Activated naive CD4-positive, alpha-beta T cell treated with anti-CD3 and anti-CD28 coated beads, Interleukin-2, amount 50 U/mL, for 72 hours (primary cell): Measurements from ENCODE around the gene NPPB. TPM values are rescaled to one million over a fixed set of nuclear protein-coding genes. Genes with fewer than 3 reads are reported as not detected.

ENCODE experiments used
- ATAC-seq, 2 donors: fragments of 150-1000 bp; cut with Tn5 transposase; 2 replicates each; pipeline ENCODE4 v1.10.0; 2021; ENCODE audit warnings: mild to moderate bottlenecking in 2 of 2, moderate library complexity in 2 of 2
- DNase-seq, 2 donors: peaks; one replicate each; pipeline ENCODE4 v3.0.0; 2021 to 2022; ENCODE audit warnings: low spot score in 2 of 2
- H3K27ac Mint-ChIP-seq, 2 donors: one replicate each; pipeline ENCODE4 v1.8.0; 2022; ENCODE audit warnings: mild to moderate bottlenecking in 2 of 2, mixed read lengths in 2 of 2
- H3K36me3 Mint-ChIP-seq, 2 donors: one replicate each; pipeline ENCODE4 v1.8.0; 2022; ENCODE audit warnings: mixed read lengths in 2 of 2
- H3K9me3 Mint-ChIP-seq, 2 donors: one replicate each; pipeline ENCODE4 v1.8.0; 2022; ENCODE audit warnings: mixed read lengths in 2 of 2
- total RNA-seq, 2 donors: library from RNA; stranded (reverse); gene quantifications; one replicate each; pipeline ENCODE4 v1.2.3, GENCODE V29; 2022

The NPPB gene
- total RNA-seq, 2 donors from 2014 or later: not detected

DNA sequence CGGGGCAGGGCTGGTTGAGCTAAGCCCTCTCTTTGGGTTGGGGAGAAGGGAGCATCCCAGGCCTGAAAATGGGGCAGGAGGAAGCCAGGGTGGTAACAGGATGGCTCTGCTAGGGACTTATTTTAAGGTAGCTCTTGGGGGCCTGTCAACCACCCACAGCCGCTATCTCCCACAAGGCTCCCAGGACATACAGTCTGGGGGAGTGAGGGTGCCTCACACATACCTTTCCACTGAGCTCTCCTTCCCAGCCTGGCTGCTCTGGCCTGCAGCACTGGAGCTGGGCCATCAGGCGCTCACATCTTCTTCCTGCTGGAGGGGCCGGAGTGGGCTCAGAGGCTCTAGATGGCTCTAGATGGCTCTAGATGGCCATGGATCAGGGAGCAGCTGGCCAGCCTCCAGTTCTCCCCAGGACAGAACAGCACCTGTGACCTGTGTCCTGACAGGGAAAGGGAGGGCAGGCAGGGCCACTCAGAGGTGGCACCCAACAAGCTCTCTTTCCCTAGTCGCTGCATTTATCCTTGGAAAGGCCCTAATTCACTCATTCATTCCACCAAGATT lies 11.0 kb upstream of the NPPB start:
- Mint-ChIP-seq H3K36me3 (no peaks in the 10 kb centered on the region), H3K27ac (no peak overlapping the region), H3K9me3 (no peaks in the 10 kb centered on the region)
- no peak for DNase-seq
- ATAC-seq: no peak

DNA sequence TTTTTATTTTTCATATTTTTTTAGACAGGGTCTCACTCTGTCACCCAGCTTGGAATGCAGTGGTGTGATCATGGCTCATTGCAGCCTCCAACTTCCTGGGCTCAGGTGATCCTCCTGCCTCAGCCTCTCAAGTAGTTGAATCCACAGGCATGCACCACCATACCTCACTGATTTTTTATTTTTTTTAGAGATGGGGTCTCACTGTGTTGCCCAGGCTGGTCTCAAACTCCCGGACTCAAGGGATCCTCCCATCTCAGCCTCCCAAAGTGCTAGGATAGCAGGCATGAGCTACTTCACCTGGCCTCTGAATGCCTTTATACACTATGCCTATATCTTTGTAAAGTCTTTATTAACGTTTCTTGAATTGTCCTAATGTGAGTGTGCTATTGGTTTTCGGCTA lies 10.4 kb upstream of the NPPB start:
- Mint-ChIP-seq H3K9me3 (no peaks in the 10 kb centered on the region), H3K27ac (no peak overlapping the region), H3K36me3 (no peaks in the 10 kb centered on the region)
- DNase-seq (no peak), ATAC-seq (no peak)

DNA sequence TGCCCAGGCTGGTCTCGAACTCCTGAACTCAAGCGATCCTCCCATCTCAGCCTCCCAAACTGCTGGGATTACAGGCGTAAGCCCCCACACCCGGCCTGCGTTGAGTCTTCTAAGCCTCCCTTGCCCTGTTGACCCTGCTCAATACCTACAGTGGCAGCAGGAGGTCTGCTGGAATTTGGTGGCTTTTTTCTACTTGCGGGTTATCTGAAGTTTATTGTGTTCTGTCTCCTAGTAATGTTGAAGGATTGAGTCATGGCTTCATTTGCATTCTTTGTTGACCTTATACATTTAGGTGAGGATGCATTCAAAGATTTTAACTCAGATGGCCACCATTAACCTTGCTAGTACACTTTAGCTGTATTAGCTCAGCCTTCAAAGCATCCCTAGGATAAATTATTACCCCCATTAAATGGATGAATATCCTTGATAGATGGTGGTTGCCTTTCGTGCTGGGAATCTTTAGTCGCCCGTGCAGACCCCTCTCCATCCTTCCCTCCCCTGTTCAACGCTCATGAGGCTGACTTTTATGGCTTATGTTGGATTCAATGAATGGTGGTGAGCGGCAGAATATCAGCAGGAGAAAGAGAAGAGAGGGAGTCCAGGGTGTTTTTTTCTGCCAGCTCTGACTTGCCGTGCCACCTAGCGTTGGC lies 9.7 kb upstream of the NPPB start:
- H3K9me3 Mint-ChIP-seq: no peaks in the 10 kb centered on the region
- DNase-seq: no peak
- H3K27ac Mint-ChIP-seq: no peak overlapping the region
- no peaks in the 10 kb centered on the region for H3K36me3 Mint-ChIP-seq
- no peak for ATAC-seq

DNA sequence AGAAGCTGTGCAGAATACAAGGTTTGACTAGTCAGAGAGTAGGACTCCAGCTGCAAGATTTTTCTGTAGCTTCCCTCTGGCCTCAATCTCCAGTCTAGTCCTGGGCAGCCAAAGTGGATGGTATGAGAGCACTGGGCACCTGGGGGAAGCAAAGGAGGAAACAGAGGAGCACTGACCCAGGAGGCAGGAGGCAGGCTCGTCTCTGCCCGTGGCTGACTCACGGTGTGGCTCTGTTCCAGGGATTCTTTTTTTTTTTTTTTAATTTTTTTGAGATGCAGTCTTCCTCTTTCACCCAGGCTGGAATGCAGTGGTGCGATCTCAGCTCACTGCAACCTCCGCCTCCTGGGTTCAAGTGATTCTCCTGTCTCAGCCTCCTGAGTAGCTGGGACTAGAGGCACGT lies 4.1 kb upstream of the NPPB start:
- DNase-seq: no peak
- no peak for ATAC-seq
- peaks cover 0 to 5% of the 10 kb centered on the region in 2 donors for H3K36me3 Mint-ChIP-seq
- H3K27ac Mint-ChIP-seq: no peak overlapping the region
- H3K9me3 Mint-ChIP-seq: no peaks in the 10 kb centered on the region

DNA sequence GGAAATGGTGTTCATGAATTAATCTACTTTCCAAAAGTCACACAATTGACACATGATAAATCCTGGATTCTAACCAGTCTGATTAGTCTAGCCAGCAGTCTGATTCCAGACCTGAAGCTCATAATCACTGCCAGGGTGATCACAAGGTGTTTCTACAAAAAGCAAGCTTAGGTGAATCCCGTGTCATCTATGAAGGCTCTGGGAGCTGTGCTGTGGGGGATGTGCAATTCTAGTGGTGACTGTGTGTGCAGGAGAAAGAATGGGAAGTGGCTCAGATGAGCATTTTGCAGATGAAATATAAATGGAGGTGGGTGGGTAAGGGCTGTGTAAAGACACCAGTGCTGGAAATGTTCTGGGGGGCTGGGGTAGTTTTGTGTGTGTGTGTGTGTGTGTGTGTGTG lies 1.8 kb upstream of the NPPB start:
- Mint-ChIP-seq H3K27ac (no peak overlapping the region), H3K9me3 (no peaks in the 10 kb centered on the region), H3K36me3 (peaks cover 0 to 5% of the 10 kb centered on the region in 2 donors)
- DNase-seq (no peak), ATAC-seq (no peak)

DNA sequence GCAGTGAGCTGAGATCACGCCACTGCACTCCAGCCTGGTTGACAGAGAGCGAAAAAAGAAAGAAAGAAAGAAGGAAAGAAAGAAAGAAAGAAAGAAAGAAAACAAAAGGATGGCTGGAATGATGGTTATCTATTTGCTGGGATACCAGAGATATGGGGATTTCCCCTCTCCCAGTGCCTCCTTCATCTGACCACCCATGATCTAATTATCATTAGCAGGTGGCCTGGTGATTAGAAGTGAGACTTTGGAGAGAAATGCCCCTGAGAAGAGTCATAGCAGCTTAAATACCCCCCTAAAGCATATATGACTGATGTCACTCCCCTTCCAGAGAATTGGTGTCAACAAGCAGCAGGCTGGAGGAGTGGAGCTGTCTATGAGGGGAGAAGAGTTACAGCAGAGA lies 1.3 kb upstream of the NPPB start:
- Mint-ChIP-seq H3K36me3 (peaks cover 0 to 5% of the 10 kb centered on the region in 2 donors), H3K27ac (no peak overlapping the region), H3K9me3 (no peaks in the 10 kb centered on the region)
- DNase-seq (no peak), ATAC-seq (no peak)

DNA sequence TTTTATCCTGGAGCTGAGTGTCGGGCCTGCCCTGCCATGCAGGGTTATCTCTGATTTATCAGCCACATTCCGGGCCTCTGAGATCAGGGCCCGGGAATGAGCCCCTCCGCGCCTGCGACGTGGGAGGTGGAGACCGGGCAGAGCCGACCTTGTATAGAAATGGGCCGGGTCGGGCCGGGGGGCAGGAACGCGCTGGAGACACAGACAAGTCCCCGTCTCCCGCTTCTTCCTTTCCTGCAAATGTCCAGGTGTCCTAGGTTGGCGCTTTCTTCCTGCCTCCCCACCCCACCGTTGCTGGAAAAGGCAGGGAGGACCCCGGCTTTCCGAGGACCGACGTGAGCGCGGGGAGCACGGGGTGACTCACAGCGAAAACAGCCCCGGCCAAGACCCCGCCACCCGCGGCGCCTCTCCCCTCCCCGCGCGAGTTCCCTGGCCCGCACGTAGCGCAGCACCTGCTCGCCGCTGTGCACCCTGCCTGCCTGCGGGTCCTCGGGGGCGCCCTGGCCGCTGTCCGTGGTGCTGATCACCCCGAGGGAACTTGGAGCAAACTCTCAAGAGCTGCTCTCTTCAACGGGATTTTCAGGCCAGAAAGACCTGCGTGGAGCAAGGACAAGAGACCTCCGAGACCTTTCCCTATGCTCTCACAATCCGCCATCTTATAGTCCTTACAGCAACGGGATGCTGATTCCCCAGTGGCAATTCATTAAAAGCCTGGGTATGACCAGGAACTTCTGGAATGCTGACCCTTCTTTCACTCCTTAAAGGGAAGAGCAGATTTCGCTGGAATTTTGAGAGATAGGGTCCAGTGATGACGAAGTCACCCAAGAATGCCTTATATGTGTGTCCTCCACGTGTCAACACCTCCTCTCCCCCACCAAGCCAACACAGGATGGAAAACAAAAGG lies 475 bp upstream of the NPPB start:
- no peak overlapping the region for H3K27ac Mint-ChIP-seq
- ATAC-seq: peak in 1 of 2 donors; percentile 63
- peak in 1 of 2 donors; percentile 73 for DNase-seq
- H3K9me3 Mint-ChIP-seq: no peaks in the 10 kb centered on the region
- peaks cover 0 to 5% of the 10 kb centered on the region in 2 donors for H3K36me3 Mint-ChIP-seq

DNA sequence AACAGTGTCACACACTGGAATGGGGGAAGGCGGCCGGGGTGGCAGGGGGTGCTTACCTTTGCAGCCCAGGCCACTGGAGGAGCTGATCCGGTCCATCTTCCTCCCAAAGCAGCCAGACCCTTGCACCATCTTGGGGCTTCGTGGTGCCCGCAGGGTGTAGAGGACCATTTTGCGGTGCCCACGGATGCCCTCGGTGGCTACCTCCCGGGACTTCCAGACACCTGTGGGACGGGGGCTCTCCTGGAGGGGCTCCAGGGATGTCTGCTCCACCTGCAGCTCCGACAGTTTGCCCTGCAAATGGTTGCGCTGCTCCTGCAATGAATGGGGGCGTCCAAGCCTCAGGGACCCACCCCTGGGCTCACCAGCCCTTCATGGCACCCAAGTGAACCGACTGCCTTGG lies 587 bp downstream of the NPPB start:
- no peak for ATAC-seq
- H3K36me3 Mint-ChIP-seq: peaks cover 0 to 5% of the 10 kb centered on the region in 2 donors
- no peak for DNase-seq
- no peaks in the 10 kb centered on the region for H3K9me3 Mint-ChIP-seq
- no peak overlapping the region for H3K27ac Mint-ChIP-seq

DNA sequence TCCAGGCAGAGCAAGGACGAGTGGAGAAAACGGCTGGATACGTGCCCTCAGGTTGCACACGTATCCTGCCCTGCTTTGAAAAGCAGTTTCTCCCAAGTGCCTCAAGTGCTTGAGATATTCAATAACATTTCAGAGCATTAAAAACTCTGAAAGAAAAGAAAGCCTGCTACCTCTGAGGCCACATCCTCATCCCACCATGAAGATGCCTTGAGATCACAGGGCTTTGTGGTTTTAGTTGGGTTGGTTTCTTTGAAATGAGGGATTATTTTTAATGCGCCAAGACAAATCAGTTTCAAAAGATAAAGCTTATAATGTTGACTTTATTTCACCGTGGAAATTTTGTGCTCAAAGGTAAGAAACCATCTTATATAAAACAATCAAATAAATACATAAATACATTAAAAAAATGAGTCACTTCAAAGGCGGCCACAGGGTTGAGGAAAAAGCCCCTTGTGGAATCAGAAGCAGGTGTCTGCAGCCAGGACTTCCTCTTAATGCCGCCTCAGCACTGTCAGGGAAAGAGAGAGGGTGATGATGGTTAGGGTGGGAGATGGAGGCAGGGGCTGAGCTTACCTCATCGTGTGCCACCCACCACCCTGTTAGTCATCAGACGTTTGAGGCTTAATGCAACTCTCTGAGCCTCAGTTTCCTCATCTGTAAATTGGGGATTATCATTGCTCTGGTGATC lies 1.4 kb downstream of the NPPB start:
- H3K9me3 Mint-ChIP-seq: no peaks in the 10 kb centered on the region
- no peak for ATAC-seq

DNA sequence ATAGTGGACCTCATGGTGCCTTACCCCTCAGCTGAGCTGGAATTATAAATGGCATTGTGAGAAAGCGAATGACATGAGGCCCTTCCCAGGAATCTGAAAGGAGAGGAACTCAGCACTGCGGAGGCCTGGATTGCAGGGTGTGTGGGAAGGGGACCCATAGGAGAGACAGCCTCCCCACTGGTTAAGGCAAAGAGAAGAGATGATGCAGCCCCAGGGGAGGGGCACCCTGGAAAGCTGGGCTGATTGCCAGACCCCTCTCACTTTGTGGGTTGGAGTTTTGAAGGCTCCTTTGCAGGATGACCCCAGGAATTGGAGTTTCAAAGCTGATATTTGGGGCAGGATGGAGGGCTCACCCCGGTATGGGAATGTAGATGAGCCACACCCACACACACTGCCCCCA lies 2.0 kb downstream of the NPPB start:
- ATAC-seq (no peak), DNase-seq (no peak)
- Mint-ChIP-seq H3K27ac (no peak overlapping the region), H3K9me3 (no peaks in the 10 kb centered on the region), H3K36me3 (peaks cover 0 to 5% of the 10 kb centered on the region in 2 donors)

More for the DNA sequence above, 1.4 kb downstream of the NPPB start:
- no peak for DNase-seq
- no peak overlapping the region for H3K27ac Mint-ChIP-seq
- peaks cover 0 to 5% of the 10 kb centered on the region in 2 donors for H3K36me3 Mint-ChIP-seq

DNA sequence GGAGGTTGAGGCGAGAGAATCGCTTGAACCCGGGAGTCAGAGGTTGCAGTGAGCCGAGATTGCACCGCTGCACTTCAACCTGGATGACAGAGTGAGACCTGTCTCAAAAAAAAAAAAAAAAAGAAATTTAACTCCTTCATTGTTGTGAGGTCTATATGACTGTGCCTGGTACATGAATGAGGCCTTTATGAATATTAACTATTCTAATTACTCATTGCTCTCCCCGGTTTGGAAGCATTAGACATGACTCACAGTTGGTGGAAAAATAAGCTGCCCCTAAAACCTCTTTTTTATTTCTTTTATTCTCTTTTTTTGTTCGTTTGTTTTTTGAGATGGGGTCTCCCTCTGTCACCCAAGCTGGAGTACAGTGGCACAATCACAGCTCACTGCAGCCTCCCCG lies 3.3 kb downstream of the NPPB start:
- ATAC-seq: peak; percentile 37 to 81
- no peak for DNase-seq
- Mint-ChIP-seq H3K36me3 (peaks cover 0 to 5% of the 10 kb centered on the region in 2 donors), H3K27ac (no peak overlapping the region), H3K9me3 (no peaks in the 10 kb centered on the region)

DNA sequence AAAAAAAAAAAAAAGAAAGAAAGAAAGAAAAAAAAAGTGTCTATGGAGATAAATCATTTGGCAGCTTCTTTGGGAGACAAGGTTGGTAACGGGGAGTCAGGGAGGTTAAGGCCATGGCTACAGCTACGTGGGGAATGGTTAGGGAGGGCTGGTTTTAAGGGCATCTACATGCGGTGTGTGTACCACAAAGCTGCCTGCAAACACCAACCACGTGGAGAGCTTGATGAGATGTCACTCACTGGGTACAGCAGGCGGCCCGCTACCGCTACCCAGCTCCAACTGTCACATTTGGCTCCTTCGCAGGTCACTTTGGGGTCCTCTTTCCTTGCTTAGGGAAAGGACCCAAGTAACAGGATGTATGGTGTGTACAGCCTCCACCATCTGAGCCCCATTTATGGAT lies 4.2 kb downstream of the NPPB start:
- Mint-ChIP-seq H3K36me3 (peaks cover 0 to 1% of the 10 kb centered on the region in 2 donors), H3K27ac (peak overlapping the region in 1 of 2 donors; percentile 72), H3K9me3 (no peaks in the 10 kb centered on the region)
- DNase-seq (no peak), ATAC-seq (no peak)

DNA sequence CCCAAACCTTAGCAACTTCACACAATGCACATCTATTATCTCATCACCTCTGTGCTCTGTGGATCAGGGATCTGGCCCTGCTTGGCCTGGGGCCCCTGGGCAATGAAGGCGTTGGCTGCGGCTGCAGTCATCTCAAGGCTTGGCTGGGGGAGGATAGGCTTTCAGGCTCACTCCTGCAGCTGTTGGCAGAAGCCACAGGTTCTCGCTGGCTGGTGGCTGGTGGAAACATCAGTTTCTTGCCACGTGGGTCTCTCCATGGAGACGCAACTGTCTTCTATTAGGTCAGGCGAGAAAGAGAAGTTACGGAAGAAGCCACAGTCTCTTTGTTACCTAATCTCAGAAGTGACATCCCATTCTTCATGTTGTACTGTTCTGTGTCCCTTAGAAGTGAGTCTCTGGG lies 7.6 kb downstream of the NPPB start:
- DNase-seq: no peak
- no peaks in the 10 kb centered on the region for H3K9me3 Mint-ChIP-seq
- peak in 1 of 2 donors; percentile 14 for ATAC-seq
- H3K36me3 Mint-ChIP-seq: no peaks in the 10 kb centered on the region
- no peak overlapping the region for H3K27ac Mint-ChIP-seq

DNA sequence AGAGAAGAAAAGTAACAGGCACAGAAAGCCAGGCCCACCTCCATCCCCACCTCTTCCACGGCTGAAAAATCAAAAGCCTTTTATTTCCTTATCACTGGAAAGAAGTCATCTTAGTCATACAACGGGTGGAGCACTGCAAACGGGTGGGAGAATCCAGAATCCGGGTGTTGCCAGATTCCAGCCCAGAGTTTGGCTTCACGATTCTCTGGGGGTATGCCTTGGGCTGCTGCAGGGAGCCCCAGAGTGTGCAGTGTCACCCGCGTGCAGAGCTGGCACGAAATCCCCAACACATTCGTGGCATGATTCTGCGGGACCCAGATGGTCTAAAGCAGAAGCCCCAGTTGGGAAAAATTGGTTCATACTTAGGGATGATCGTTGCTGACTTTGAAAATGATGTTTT lies 8.6 kb downstream of the NPPB start:
- no peaks in the 10 kb centered on the region for H3K36me3 Mint-ChIP-seq

DNA sequence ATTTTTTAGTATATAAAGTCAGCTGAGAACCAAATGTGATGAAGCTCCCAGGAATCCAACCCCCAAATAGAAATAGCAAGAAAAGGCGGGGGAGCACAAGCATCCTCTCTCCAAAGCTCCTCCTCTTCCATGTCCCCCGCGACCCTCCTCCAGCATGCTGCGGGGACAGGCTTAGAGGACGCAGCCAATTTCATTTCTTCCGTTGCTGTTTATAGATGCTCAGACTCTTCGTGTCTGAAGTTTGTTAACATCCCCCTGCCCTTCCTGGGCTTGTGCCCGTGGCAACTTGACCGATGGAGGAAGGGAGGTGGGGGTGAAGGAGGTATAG lies 10.4 kb downstream of the NPPB start:
- DNase-seq (no peak), ATAC-seq (no peak)
- H3K9me3 Mint-ChIP-seq: no peaks in the 10 kb centered on the region
- peak overlapping the region; percentile 17 to 84 for H3K27ac Mint-ChIP-seq
- H3K36me3 Mint-ChIP-seq: no peaks in the 10 kb centered on the region

More for the DNA sequence above, 8.6 kb downstream of the NPPB start:
- ATAC-seq (no peak), DNase-seq (no peak)
- Mint-ChIP-seq H3K27ac (no peak overlapping the region), H3K9me3 (no peaks in the 10 kb centered on the region)

DNA sequence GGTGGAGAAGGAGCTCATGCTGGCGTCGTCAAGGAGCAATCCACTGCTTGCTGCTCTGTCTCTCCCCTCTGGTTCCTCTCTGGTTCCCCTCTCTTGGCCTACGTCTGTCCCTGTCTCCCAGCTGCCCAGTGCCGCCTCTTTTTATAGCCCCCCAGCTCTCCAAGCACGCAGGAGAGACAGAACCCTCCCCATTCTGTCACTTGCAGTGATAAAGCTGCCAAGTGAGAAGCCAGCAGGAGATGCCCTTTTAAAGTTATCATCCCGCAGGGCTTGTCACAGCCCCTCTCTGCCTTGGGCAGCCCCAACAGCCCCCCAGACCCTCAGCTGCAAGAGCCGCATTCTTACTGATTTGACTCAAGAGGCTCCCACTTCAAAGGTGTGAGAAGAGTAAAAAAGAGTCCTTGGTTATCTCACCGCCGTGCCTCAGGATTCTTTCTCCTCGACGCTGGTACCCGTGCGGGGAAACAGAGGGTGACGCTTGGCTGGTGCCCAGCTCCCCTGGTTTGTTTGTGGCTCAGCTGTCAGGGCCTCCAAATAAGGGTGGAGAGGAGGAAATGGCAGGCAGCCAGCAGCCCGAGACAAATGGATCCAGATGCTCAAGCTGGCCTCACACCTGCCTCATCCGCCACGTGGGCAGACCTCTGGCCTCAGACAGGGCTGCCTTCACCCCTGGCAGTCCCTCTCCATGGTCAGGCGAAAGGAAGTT lies 10.9 kb downstream of the NPPB start, which contains the start of gene NPPA:
TSS of gene NPPA (minus strand) at position 117 of the 706 bp plus-strand sequence. CDS start at position 18, 99 bp downstream.
- ATAC-seq (no peak), DNase-seq (no peak)
- Mint-ChIP-seq H3K27ac (peak within 1 kb of the TSS; percentile 17 to 84), H3K36me3 (no peaks in the 10 kb centered on the region), H3K9me3 (no peaks in the 10 kb centered on the region)
